Measurements from ENCODE around the gene MCTP2. TPM values are rescaled to one million over a fixed set of nuclear protein-coding genes. Genes with fewer than 3 reads are reported as not detected.
"Not testable (repeated sequence)": the region's sequence is repeated elsewhere in the genome, so short reads cannot be mapped to it uniquely, and the experiment has no call there.

The MCTP2 gene
- total and polyA plus RNA-seq, 7 donors = 1.5 to 12.2 (median 4.4) TPM

- TF ChIP-seq POLR2AphosphoS5 (IDR thresholded peaks at IDR 0.05) (no peak), CTCF (IDR thresholded peaks at IDR 0.05) (no peak), EP300 (IDR thresholded peaks at IDR 0.05) (no peak), POLR2A (IDR thresholded peaks at IDR 0.05) (no peak)
- Histone ChIP-seq H3K9me3 (no peaks in the 10 kb centered on the region), H3K4me3 (no peak overlapping the region), H3K27ac (no peak overlapping the region), H3K27me3 (no peaks in the 10 kb centered on the region), H3K36me3 (no peaks in the 10 kb centered on the region), H3K4me1 (no peaks in the 10 kb centered on the region)
- 22 to 62% methylated on average over 8 of the region's 8 CpGs for WGBS, 2 donors
- DNase-seq = no peak
- intact Hi-C loops (cut with DNase I) = no loop called here
Measured at GRCh38 chr15:94237903-94238302, 6.5 kb downstream of the MCTP2 start.

DNA sequence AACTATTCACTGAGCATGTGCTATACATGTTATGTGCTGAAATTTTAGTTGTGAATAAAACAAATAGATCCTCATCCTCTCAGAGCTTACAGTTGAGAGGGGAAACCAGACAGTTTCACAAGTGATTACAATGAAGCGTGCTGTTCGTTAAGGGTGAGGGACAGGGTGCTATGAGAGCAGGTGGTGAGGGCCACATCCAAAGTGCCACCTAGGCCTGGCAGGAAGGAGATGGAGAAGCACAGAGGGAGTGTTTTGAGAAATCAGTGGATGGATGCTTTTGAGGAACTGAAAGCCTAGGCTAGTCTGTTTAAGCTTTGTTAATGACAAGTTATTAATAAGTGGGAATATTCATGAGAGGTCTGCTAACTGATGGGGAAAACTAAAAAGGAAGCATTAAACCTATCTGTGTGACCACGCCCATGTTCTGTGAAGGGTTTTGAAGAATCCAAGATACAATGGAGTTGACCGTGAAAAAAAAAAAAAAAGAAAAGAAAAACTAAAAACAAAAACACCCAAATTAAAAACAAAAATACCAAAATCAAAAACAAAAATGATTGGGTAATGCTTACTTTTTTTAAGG, 7.3 kb downstream of the MCTP2 start:
- DNase-seq = no peak
- H3K9me3 ChIP-seq = no peaks in the 10 kb centered on the region
- no peak overlapping the region for H3K4me3 ChIP-seq
- TF ChIP-seq CTCF (IDR thresholded peaks at IDR 0.05) = no peak
- no peak for TF ChIP-seq POLR2A (IDR thresholded peaks at IDR 0.05)
- no peak for TF ChIP-seq EP300 (IDR thresholded peaks at IDR 0.05)
- no peak for TF ChIP-seq POLR2AphosphoS5 (IDR thresholded peaks at IDR 0.05)
- no peak overlapping the region for H3K27ac ChIP-seq
- WGBS, 2 donors = 56 to 59% methylated on average over 4 of the region's 4 CpGs
- no peaks in the 10 kb centered on the region for H3K4me1 ChIP-seq
- no peaks in the 10 kb centered on the region for H3K36me3 ChIP-seq
- intact Hi-C loops (cut with DNase I) = no loop called here
- no peaks in the 10 kb centered on the region for H3K27me3 ChIP-seq

DNA sequence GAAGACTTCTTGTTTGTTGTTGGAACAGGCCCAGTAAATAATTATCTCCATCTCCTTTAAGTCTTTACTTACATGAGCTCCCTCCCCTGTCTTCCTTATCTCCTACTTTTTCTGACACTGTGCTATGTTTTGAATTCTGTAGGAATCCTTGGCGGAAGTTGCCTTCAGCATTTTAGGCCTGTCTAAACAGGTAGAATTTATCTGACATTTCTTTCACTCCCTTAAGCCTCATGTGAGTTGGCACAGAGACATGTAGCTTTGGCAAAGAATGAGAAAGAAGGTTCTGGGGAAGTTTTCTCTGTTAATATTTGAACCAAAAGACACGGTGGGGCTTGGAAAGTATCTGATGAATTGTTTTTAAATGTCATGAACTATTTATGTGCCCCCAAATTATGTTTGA, 8.1 kb downstream of the MCTP2 start:
- Histone ChIP-seq H3K27me3 (no peaks in the 10 kb centered on the region), H3K9me3 (no peaks in the 10 kb centered on the region), H3K36me3 (no peaks in the 10 kb centered on the region), H3K4me1 (no peaks in the 10 kb centered on the region), H3K4me3 (no peak overlapping the region), H3K27ac (no peak overlapping the region)
- TF ChIP-seq POLR2A (IDR thresholded peaks at IDR 0.05) (no peak), POLR2AphosphoS5 (IDR thresholded peaks at IDR 0.05) (no peak)
- 28 to 58% methylated on average over 2 of the region's 2 CpGs for WGBS, 2 donors
- DNase-seq = no peak
- intact Hi-C loops (cut with DNase I) = no loop called here

GRCh38 chr15:94240480-94240879, 9.1 kb downstream of the MCTP2 start:
- H3K4me1 ChIP-seq = no peaks in the 10 kb centered on the region
- intact Hi-C loops (cut with DNase I) = no loop called here
- H3K27me3 ChIP-seq = no peaks in the 10 kb centered on the region
- H3K4me3 ChIP-seq = no peak overlapping the region
- no peak for DNase-seq
- H3K27ac ChIP-seq = no peak overlapping the region
- no peaks in the 10 kb centered on the region for H3K9me3 ChIP-seq
- TF ChIP-seq POLR2AphosphoS5 (IDR thresholded peaks at IDR 0.05) = no peak
- no peak for TF ChIP-seq CTCF (IDR thresholded peaks at IDR 0.05)
- no peak for TF ChIP-seq POLR2A (IDR thresholded peaks at IDR 0.05)
- no peak for TF ChIP-seq EP300 (IDR thresholded peaks at IDR 0.05)
- 40 to 61% methylated on average over 2 of the region's 2 CpGs for WGBS, 2 donors
- no peaks in the 10 kb centered on the region for H3K36me3 ChIP-seq

DNA sequence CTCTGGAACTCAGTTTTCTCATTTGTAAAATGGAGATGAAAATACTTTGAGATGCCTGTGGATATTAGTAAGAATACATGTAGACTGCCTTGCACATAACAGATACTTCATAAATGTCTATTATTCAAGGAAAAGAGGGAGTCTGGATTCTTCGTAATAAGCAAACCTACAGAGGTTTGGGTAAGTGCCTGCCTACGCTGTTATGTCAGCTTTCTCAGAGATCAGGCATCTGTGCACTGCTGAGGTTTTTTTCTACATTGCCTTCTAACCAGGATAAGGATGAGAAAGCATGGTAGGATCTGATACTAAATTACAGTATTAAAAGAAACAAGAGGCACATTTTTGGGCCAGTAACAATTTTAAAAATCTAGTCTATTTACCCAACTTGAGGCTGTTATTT, 10.9 kb downstream of the MCTP2 start:
- Histone ChIP-seq H3K27me3 (no peaks in the 10 kb centered on the region), H3K4me3 (no peak overlapping the region), H3K36me3 (no peaks in the 10 kb centered on the region), H3K4me1 (no peaks in the 10 kb centered on the region), H3K27ac (no peak overlapping the region), H3K9me3 (no peaks in the 10 kb centered on the region)
- no peak for DNase-seq
- intact Hi-C loops (cut with DNase I) = no loop called here
- 89 to 91% methylated on average over 2 of the region's 2 CpGs for WGBS, 2 donors
- TF ChIP-seq POLR2A (IDR thresholded peaks at IDR 0.05) (no peak), CTCF (IDR thresholded peaks at IDR 0.05) (no peak), POLR2AphosphoS5 (IDR thresholded peaks at IDR 0.05) (no peak), EP300 (IDR thresholded peaks at IDR 0.05) (no peak)

DNA sequence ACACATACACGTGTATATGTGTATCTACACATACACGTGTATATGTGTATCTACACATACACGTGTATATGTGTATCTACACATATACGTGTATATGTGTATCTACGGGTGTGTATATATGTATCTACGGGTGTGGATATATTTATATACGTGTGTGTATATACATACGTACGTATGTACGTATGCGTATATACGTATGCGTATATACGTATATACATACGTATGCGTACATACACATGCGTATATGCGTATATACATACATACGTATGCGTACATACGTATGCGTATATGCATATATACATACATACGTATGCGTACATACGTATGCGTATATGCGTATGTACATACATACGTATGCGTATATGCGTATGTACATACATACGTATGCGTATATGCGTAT, 11.6 kb downstream of the MCTP2 start:
- DNase-seq; H3K27ac ChIP-seq; H3K27me3 ChIP-seq; H3K36me3 ChIP-seq; H3K9me3 ChIP-seq; intact Hi-C loops (cut with DNase I); H3K4me1 ChIP-seq; H3K4me3 ChIP-seq: not testable (repeated sequence)
- 98% methylated on average over 33 of the region's 33 CpGs for WGBS, 2 donors
